COLO668 (cell line): ENCODE data around the gene ZNF430.
"Not testable (repeated sequence)": the region's sequence is repeated elsewhere in the genome, so short reads cannot be mapped to it uniquely, and the experiment has no call there.

Source experiments
- DNase-seq: peaks from one replicate; lab custom pipeline; 2025; ENCODE audit not compliant: unreplicated experiment; lab: John Stamatoyannopoulos, UW

ZNF430 gene

DNA sequence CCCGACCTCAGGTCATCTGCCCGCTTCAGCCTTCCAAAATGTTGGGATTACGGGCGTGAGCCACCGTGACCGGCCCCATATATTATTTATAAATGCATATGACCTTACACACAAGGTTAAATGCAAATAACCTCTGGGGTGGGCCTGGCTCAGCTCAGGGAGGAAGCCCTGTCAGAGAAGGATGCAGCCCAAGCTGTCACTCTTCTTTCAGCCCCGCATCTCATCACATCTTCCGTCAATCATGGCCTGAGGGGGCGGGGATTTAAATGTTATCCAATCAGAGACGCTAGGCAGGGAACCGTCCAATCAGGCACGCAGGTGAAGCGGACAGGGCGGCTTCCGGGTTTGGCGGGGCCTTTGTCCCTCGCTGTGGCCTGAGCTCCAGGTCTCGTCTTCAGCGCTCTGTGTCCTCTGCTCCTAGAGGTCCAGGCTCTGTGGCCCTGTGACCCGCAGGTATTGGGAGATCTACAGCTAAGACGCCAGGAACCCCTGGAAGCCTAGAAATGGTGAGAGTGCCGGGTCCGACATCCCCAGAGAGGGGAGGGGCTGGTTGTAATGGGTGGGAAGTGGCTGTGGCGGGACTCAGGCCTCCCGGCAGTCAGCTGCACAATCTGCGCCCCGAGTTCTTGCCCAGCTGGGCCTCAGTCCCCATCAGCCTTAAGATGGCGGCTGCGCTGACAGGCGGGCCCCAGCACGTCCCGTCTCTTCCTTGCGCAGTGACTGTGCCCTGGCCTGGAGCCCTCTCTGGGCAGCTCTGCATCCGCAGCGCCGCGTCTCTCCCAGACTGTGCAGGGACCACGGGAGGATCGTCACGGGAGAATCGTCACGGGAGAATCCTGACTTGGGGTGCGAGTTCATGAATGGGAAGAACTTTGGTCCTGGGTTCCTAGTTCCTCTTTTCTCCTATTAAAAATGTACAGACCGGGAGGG, at the start of gene ZNF430:
Gene ZNF430 (plus strand): TSS at position 360 of the 930 bp plus-strand sequence. CDS start 144 bp downstream, at position 504.
- peak; percentile 92 for DNase-seq

DNA sequence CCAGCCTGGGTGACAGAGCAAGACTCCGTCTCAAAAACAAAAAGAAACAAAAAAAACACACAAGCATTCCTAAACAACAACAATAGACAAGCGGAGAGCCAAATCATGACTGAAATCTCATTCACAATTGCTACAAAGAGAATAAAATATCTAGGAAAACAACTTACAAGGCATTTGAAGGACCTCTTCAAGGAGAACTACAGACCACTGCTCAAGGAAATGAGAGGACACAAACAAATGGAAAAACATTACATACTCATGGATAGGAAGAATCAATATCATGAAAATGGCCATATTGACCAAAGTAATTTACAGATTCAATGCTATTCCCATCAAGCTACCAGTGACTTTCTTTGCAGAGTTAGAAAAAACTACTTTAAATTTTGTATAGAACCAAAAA, 27.7 kb upstream of the ZNF430 start:
- DNase-seq: not testable (repeated sequence)

DNA sequence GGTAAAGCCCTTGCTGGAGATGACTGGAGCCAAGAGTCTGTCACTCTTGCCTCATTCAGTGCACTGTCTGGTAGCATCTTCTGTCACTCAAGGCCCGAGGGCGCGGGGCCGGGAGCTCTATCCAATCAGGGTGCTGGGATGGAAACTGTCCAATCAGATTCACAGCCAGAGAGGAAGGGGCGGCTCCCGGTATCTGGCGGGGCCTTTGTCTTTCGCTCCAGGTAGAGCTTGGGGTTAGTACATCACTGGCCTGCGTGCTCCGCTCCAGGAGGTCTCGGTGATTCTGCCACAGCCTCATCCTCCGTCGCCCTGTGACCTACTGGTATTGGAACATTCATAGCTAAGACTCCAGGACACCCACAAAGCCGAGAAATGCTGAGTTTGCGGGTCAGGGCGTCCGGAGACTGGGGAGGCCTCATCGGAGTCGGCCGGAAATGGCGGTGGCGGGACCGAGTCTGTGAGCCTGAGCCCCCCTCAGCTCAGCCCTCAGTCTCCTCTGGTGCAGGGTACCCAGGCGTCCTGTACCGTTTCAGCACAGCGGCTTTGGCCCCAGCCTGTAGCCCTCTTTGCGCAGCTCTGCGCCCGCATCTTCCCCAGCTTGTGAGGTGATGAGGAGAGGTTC, 20.6 kb upstream of the ZNF430 start:
- DNase-seq: peak; percentile 82

DNA sequence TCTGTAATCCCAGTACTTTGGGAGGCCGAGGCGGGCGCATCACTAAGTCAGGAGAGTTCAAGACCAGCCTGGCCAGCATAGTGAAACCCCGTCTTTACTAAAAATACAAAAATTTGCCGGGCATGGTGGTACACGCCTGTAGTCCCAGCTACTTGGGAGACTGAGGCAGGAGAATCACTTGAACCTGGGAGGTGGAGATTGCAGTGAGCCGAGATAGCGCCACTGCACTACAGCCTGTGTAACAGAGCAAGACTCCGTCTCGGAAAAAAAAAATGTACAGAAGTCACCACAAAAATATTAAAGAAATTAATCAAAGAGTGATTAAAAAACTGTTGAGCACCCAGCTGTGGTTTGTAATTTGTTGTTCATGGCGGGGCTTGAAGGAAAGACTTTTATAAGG, 781 bp downstream of the ZNF430 start:
- DNase-seq: not testable (repeated sequence)

DNA sequence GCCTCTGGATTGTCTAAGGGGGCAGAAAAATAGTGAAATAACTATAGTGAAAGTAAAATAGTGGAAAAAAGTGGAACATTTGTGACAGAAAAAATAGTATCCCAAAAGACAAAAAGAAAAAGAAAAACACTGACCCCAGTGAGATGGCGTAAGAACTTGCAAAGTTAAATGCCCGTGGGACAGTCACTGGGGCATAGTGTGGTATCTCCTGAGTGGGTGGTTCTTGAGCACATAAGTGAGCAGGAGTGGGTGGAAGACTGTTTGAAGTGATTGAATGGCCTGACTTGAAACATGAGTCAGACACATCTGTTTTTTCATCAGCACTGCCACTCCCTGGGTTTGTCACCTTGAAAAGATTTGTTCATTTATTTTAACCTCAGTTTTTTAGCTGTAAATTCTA, 2.5 kb downstream of the ZNF430 start:
- DNase-seq: no peak

DNA sequence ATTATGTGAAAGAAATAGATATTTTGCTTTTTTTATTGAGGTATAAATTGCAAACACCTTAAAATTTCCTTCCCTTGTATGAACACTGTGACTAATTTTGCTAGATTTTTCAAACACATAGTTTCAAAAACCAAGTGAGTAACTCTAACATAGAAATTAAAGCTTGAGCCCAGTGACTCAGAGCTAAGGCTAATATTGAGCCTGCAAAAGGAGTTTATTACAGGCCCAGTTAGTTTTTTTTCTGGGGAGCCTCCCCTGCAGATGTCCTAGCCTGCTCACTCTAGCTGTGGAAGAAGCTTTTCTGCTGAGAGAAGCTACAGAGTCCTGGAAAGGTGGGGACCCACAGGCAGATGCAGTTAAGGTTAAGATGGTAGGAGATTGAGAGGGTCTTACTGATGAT, 3.4 kb downstream of the ZNF430 start:
- DNase-seq: no peak

DNA sequence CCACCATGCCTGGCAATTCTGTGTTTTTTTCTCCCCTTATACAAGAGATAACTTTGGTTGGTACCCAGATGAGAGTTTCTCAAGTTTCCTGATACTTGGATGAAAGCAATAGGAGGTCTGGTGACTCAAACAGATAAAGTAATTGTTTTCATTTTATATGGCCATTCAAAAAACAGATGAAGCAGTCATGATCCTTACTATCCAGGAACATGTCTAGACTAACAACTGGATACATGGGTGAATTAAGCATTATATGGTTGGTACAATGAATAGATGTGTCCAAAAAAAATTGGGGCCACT, 8.5 kb downstream of the ZNF430 start:
- no peak for DNase-seq

DNA sequence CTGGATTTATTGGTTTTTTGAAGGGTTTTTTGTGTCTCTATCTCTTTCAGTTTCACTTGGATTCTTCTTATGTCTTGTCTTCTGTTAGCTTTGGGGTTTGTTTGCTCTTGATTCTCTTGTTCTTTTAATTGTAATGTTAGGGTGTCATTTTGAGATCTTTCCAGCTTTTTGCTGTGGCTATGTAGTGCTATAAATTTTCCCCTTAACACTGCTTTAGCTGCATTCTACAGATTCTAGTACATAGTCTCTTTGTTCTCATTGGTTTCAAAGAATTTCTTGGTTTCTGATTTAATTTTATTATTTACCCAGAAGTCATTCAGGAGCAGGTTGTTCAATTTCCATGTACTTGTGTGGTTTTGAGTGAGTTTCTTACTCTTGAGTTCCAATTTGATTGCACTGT, 24.6 kb downstream of the ZNF430 start:
- no peak for DNase-seq

DNA sequence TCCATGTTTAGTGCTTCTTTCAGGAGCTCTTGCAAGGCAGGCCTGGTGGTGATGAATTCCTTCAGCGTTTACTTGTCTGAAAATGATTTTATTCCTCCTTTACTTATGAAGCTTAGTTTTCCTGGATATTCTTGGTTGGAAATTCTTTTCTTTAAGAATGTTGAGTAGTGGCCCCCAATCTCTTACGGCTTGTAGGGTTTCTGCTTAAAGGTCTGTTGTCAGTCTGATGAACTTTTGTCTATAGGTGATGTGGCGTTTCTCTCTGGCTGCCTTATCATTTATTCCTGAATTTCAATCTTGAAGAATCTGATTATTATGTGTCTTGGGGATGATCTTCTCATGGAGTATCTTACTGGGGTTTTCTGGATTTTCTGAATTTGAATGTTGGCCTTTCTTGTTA, 26.0 kb downstream of the ZNF430 start:
- no peak for DNase-seq

DNA sequence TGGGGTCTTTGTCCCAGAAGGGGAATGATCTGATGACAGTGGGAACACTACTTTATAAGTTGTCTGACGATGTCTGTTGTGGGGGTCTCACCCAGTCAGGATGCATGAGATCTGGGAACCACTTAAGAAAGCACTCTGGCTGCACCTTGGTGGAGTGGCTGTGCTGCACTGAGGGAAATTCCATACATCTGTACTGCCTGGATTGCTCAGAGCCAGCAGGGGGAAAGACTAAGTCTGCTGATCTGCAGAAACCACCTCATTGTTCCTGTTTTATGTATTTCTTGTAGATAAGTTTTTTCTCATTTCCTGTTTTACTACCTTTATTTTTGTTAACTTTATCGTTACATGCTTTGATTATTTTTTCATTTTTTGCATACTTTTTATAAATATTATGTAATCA, 27.3 kb downstream of the ZNF430 start:
- DNase-seq: no peak

DNA sequence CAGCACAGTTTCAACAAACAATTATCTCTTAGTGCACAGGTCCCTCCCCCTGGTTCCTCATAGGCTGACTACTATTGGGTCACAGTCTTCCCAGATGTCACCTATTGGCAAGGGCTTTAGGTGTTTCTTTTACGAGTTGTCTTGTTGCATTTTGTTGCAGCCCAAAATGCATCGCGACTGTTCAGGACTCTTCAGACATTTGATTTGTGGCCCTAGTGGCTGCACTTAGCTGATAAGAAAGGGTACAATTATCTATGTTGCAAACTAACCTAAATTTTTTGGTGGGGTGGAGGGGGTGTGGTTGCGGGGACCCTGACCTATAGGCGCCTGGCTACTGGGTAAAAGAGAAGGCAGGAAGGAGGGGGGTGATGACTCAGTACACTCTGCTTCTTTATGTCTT, 32.4 kb downstream of the ZNF430 start:
- no peak for DNase-seq

DNA sequence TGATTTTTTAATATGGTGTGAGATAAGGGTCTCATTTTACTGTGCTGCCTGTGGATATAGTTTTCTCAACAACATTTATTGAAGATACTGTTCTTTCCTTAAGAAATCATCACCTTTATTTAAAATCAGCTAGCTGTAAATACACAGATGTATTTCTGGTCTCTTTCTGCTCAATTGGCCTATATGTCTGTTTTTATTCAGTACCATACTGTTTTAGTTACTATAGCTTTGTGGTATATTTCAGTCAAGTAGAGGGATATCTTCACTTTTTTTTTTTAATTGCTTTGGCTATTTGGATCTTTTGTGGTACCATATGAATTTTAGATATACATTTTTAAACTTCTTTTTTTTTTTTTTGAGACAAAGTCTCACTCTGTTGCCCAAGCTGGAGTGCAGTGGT, 44.9 kb downstream of the ZNF430 start:
- no peak for DNase-seq

DNA sequence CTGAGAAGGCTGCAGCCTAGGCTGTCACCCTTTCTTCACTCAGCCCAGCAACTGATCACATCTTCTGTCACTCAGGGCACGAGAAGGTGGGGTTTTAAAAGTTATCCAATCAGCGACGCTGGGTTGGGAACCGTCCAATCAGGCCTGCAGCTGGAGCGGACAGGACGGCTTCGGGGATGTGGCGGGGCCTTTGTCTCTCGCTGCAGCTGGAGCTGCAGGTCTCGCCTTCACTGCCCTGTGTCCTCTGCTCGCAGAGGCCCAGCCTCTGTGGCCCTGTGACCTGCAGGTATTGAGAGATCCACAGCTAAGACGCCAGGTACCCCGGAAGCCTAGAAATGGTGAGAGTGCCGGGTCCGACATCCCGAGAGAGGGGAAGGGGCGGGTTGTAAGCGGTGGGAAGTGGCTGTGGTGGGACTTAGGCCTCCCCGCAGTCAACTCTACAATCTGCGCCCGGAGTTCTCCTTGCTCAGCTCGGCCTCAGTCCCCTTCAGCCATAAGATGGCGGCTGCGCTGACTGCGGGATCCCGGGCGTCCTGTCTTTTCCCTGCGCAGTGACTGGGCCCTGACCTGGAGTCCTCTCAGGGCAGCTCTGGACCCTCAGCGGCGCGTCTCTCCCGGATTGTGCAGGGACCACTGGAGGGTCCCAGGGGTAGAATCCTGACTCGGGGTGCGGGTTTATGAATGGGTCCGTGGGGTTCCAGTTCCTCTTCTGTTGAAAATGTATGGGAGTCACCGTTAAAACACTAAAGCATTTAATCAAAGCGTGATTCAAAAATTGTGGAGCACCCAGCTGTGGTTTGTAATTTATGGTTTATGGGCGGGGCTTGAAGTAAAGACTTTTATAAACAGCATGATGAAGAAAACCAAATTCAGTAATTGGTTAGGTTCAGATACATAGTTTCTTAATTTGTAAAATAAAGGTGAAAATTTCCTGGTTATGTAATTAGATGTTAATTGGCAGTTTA, 61.8 kb downstream of the ZNF430 start, which contains the start of gene ZNF714:
Gene ZNF714 (plus strand): TSS at position 193 of the 965 bp plus-strand sequence. CDS start 16,066 bp downstream, outside the sequence.
- peak; percentile 86 for DNase-seq

DNA sequence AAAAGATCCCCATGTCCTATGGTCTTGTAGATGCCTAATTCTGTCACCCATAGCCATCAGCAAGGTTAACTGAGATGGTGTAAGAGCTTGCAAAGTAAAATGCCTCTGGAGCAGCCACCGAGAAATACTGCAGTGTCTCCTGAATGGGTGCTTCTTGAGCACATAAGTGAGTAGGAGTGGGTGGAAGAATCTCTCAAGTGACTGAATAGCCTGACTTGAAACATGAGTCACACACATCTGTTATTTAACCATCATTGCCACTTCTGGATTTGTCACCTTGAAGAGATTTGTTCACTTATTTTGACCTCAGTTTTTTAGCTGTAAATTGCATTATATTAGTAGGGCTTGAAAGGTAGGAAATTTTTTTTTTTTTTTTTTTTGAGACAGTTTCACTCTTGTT, 63.9 kb downstream of the ZNF430 start:
- DNase-seq: no peak

DNA sequence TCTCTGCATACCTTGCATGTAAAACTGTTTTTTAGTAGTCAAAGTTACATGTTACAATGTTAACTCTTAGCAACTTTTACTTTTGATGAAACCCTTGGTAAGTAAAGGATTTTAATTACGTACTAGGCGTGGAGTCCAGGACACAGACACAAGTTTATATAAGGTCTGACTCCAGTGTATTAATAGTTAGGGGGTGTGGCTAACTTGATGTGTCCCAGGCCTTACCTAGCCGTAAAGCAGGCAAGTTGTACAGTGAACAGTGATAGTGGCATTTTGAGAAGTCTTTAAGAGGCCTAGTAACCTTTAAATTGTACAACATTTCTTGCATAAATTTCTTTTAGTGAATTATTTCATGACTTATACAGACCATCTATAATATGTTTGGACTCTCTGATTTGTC, 67.4 kb downstream of the ZNF430 start:
- no peak for DNase-seq

DNA sequence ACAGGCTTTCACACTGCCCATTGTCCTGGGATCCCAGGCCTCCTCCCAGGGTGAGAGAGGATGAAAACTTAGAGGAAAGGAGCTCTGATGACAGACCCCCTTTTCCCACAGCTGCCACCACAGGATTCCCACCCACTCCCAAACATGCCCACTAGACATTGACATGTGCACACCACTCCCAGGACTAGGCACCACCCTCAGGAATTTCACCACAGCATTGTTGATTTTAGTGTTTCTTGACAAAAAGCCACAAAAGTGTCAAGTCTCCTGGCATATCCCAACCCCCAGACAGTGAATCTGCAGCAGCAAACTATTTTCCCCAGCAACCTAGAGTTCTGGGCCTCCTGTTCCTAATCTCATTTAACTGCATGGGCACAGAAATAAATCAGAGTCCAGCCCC, 71.7 kb downstream of the ZNF430 start:
- DNase-seq: no peak

DNA sequence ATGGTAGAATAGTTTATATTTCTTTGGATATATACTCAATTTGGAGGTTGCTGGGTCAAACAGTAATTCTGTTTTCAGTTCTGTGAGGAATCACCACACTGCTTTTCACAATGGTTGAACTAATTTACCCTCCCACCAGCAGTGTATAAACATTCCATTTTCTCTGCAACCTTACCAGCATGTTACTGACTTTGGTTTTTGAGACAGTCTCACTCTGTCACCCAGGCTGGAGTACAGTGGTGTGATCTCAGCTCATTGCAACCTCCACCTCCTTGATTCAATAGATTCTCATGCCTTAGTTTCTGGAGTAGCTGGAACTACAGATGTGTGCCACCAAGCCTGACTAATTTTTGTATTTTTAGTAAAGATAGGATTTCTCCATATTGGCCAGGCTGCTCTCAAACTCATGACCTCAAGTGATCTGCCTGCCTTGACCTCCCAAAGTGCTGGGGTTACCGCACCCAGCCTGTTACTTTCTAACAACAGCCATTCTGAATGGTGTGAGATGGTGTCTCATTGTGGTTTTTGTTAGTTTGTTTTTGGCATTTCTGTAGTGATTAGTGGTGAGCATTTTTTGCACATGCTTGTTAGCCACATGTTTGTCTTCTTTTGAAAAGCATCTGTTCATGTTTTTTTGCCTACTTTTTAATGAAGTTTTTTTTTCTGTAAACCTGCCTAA, 74.0 kb downstream of the ZNF430 start:
- DNase-seq: no peak

DNA sequence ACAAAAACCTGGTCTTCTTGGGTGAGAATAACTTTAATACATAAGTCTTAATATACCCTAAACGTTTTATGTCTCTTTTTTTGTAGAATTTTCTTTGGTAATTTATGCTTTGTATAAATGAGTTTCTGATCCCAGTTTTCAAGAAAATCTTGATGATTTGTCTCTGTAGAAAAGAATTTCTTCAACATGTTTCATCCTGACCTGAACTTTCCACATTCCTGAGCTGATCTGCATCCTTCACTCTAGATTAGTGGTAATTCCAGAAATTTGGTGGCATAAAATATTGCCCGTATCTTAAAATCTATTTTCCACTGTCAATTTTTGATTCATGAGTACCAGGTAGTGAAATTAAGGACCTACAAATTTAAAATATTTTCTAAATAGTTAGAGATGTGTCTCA, 77.8 kb downstream of the ZNF430 start:
- DNase-seq: no peak

DNA sequence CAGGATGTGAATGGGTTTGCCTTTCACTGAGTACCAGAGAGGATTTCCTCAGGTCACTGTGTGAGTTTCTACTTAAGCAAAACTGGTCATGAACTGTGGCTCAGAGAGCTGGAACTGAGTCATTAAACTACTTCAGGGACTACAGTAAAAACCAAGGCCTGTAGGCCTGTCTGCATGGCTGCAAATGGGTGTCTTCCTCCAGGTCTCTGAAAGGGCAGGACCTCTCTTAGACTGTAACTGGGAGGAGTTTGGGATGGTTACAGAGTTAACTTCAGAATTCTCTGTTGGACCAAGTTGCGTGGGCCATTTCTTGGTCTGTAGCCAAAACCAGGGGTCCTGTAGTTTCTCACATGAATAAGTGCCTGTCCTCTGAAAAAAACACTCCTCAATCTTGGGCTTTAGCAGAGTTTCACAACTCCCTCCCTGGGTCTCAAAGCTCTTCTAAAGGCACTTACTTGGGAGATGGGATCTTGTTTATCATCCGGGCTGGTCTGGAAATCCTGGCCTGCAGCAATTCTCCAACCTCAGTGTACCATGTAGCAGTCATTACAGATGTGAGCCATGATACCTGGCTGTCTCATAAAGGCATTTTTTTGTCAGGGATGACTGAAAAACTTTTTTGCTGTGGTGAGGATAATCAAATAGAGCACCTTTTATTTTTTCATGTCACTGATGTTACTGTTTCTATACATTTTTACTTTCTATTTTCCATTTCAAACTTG, 81.2 kb downstream of the ZNF430 start:
- no peak for DNase-seq

DNA sequence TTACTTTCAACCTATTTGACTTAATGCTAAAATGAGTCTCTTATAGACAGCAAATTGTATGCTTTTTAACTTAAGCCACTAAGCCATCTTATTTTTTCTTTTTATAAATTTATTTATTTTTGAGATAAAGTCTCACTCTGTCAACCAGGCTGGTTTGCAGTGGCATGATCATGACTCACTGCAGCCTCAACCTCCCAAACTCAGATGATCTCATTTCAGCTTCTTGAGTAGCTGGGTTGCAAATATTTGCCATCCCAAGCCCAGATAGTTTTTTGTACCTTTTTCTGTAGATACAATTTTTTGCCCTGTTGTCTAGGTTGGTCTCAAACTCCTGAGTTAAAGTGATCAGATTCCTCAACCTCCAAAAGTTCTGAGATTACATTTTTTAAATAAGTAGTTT, 88.7 kb downstream of the ZNF430 start:
- no peak for DNase-seq
